Prostate gland (tissue), 2 donors: ENCODE results near the gene AGFG1. TPM values are rescaled to one million over a fixed set of nuclear protein-coding genes. Genes with fewer than 3 reads are reported as not detected.

Experiments
- DNase-seq: peaks from one replicate; pipeline ENCODE4 v3.0.0-alpha.2; 2019; ENCODE audit warnings: low spot score
- H3K27ac ChIP-seq, 2 donors: fragments of 200-600 bp; sonication (generic); 2 replicates each; pipeline ENCODE4 v1.5.1; 2017 to 2019
- H3K27me3 ChIP-seq: fragments of 200-600 bp; sonication (generic); replicated peaks from 2 replicates; pipeline ENCODE4 v1.5.1; 2019; ENCODE audit not compliant: insufficient read depth
- H3K36me3 ChIP-seq, 2 donors: fragments of 200-600 bp; sonication (generic); 1 replicate in 1 of 2; 2 replicates in 1 of 2; pipeline versions ENCODE4 v1.5.1 to v1.8.1; 2017 to 2019
- H3K4me1 ChIP-seq: fragments of 200-600 bp; sonication (generic); replicated peaks from 2 replicates; pipeline ENCODE4 v1.5.1; 2019
- H3K4me3 ChIP-seq, 2 donors: fragments of 200-600 bp; sonication (generic); 2 replicates each; pipeline ENCODE4 v1.5.1; 2017 to 2019
- H3K9me3 ChIP-seq: fragments of 200-600 bp; sonication (generic); 2 replicates; pipeline ENCODE4 v1.5.1; 2017
- POLR2A ChIP-seq: fragments of 450-650 bp; IDR thresholded peaks from one replicate; pipeline ENCODE4 v1.6.1; 2016; ENCODE audit warnings: antibody characterized with exemption, mild to moderate bottlenecking
- POLR2AphosphoS5 ChIP-seq: sonication (generic); formaldehyde crosslinking; IDR thresholded peaks from one replicate; pipeline ENCODE4 v1.6.1; 2017; ENCODE audit warnings: antibody characterized with exemption
- WGBS: methylation state at CpG from one replicate; pipeline ENCODE4 v1.1.5; 2018; 5-methylcytosine and 5-hydroxymethylcytosine counted together
- intact Hi-C: fragments of 100-400 bp; cut with DNase I; formaldehyde crosslinking; loops from one replicate; pipeline ENCODE4 v1.14.2; 2022
- total RNA-seq, 2 donors: library from RNA; depleted of rRNA; stranded (reverse); fragments of >200 nt; gene quantifications; one replicate each; pipeline ENCODE4 v1.1.0, GENCODE V29; 2016
- TF ChIP-seq, protein P1 (sequence below), 4 experiments: fragments of 200-600 bp in 2 of 4; fragments of 450-650 bp in 2 of 4; sonication (generic) in 2 of 4; IDR thresholded peaks; 1 replicate in 3 of 4; 2 replicates in 1 of 4; pipeline ENCODE4 v1.5.1; 2016 to 2019; ENCODE audit warnings: antibody characterized with exemption in 4 of 4, mild to moderate bottlenecking in 2 of 4, moderate library complexity in 2 of 4

Gene AGFG1
- total RNA-seq, 2 donors from 2014 or later, result 40.3 to 73.7 TPM

DNA sequence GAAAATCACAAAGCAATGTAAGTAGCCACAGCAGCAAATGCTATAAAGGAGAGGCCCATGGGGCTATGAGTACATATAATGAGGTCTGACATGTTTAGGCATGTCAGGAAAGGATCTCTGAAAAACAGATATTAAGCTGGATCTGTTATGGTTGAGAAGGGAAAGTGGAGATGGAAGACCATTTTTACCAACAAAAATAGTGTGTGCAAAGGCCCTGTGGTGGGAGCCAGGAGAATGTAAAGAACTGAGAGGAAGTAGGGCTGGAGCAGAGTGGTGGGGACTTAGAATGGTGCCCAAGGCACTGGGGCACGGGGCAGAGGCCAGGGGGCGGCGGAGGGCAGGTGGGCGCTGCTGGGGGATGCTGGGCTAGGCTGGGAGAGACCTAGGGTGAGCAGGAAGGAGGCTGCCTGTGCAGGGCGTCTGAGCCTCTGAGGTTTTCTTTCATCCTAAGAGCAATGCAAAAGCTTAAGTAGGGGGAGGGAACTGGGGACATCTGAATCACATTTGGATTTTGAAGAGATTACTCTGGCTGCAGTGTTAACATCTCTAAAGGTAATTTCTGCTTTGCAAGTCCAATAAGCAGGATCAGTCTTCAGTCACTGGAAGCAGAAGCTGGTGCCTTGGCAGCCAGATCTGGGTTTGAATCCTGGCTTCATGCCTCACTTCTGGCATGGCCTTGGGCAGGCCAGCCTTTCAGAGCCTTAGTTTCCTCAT lies 4.9 kb upstream of the AGFG1 start:
- Histone ChIP-seq H3K9me3 (no peaks in the 10 kb centered on the region), H3K27ac (no peak overlapping the region), H3K36me3 (no peaks in the 10 kb centered on the region), H3K27me3 (no peaks in the 10 kb centered on the region), H3K4me1 (peaks cover 3% of the 10 kb centered on the region), H3K4me3 (no peak overlapping the region)
- DNase-seq, result no peak
- intact Hi-C loops, result no loop called here
- 81% methylated on average over 5 of the region's 5 CpGs for WGBS
- TF ChIP-seq, protein P1, sequence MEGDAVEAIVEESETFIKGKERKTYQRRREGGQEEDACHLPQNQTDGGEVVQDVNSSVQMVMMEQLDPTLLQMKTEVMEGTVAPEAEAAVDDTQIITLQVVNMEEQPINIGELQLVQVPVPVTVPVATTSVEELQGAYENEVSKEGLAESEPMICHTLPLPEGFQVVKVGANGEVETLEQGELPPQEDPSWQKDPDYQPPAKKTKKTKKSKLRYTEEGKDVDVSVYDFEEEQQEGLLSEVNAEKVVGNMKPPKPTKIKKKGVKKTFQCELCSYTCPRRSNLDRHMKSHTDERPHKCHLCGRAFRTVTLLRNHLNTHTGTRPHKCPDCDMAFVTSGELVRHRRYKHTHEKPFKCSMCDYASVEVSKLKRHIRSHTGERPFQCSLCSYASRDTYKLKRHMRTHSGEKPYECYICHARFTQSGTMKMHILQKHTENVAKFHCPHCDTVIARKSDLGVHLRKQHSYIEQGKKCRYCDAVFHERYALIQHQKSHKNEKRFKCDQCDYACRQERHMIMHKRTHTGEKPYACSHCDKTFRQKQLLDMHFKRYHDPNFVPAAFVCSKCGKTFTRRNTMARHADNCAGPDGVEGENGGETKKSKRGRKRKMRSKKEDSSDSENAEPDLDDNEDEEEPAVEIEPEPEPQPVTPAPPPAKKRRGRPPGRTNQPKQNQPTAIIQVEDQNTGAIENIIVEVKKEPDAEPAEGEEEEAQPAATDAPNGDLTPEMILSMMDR (IDR thresholded peaks at IDR 0.05), result no peak
- TF ChIP-seq POLR2AphosphoS5 (no peak), POLR2A (no peak)

DNA sequence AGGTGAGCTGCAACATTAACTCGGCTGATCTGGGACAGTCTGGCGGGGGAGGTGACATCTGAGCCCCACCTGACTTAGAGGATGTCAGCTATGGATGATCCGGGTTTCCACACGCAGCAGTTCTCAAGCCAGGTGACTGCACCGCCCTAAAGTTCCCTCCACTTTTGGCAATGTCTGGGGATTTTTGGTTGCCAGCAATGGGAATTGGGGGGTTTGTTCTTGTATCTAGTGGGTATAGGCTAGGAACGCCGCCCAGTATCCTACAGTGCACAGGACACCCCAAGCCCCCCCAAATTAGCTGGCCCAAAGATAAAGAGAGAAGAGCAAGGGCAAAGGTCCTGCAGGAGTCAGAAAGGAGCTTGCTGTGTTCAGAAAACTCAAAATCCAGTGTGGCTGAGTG lies 544 bp upstream of the AGFG1 start:
- Histone ChIP-seq H3K9me3 (no peaks in the 10 kb centered on the region), H3K4me3 (no peak overlapping the region), H3K4me1 (peaks cover 13% of the 10 kb centered on the region), H3K27ac (no peak overlapping the region), H3K27me3 (no peaks in the 10 kb centered on the region), H3K36me3 (no peaks in the 10 kb centered on the region)
- 79% methylated on average over 7 of the region's 7 CpGs for WGBS
- DNase-seq, result no peak
- TF ChIP-seq POLR2A (no peak), POLR2AphosphoS5 (no peak)
- TF ChIP-seq, protein P1 (IDR thresholded peaks at IDR 0.05), result no peak
- intact Hi-C loops, result loop anchor here (5.0 kb wide), 1 partner anchor 296 kb away; no protein-coding TSS in a partner anchor

DNA sequence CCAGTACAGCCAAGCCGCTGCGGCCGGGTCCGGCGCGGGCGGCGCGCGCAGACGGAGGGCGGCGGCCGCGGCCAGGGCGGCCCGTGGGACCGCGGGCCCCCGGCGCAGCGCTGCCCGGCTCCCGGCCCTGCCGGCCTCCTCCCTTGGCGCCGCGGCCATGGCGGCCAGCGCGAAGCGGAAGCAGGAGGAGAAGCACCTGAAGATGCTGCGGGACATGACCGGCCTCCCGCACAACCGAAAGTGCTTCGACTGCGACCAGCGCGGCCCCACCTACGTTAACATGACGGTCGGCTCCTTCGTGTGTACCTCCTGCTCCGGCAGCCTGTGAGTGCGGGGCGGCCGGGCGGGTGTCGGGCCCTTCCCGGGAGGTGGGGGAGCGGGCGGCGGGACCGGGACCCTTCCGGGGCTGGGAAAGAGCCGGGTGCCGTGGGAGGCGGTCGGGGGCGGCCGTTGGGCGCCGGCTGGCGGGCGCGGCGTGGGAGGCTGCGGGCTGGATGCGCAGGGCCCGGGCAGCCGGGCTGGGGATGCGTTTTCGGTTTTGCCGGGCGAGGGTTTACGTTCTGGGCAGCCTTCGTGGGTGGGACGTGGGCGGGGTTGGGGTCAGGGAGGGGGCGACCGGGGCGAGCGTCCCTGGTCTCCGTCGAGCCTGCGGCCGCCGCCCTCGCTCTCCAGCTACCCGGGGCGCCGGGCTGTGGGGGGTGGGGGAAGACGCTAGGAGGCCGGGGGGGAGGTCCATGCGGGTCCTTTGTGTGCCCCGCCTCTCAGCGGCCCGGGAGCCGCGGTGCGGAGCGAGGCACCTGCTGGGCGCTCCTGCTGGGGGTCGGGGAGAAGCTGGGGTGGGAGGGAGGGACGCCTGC lies 537 bp downstream of the AGFG1 start:
- H3K27ac ChIP-seq, result peak overlapping the region; percentile 74 to 81
- peak overlapping the region; percentile 92 to 93 for H3K4me3 ChIP-seq
- DNase-seq, result peak; percentile 7
- H3K9me3 ChIP-seq, result no peaks in the 10 kb centered on the region
- TF ChIP-seq POLR2AphosphoS5, result no peak
- TF ChIP-seq POLR2A, result no peak
- TF ChIP-seq, protein P1 (IDR thresholded peaks at IDR 0.05), result no peak
- H3K4me1 ChIP-seq, result peaks cover 13% of the 10 kb centered on the region
- no peaks in the 10 kb centered on the region for H3K27me3 ChIP-seq
- intact Hi-C loops, result loop anchor here (5.0 kb wide), 1 partner anchor 295 kb away; no protein-coding TSS in a partner anchor
- no peaks in the 10 kb centered on the region for H3K36me3 ChIP-seq
- under 1% methylated on average over 61 of the region's 106 CpGs for WGBS

DNA sequence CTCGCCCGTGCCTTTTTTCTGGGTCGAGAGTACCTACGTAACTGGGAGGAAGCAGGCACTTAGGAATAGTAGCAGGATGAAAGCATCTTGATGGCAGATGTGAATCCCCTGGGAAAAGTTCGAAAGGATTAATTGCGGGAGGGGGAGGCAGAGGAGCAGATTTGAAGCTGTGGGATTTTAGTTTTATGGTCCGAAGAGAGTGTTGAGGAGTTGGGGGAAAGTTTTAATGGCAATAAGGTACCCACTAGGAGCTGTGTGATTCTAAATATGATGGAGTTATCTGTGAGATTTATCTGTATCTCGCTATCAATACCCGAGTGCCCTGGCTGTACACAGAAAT lies 1.1 kb downstream of the AGFG1 start:
- intact Hi-C loops, result loop anchor here (5.0 kb wide), 1 partner anchor 294 kb away; no protein-coding TSS in a partner anchor
- TF ChIP-seq, protein P1 (IDR thresholded peaks at IDR 0.05), result no peak
- TF ChIP-seq POLR2AphosphoS5, result no peak
- no peak for TF ChIP-seq POLR2A
- Histone ChIP-seq H3K4me1 (peaks cover 13% of the 10 kb centered on the region), H3K4me3 (peak overlapping the region; percentile 92 to 93), H3K36me3 (no peaks in the 10 kb centered on the region), H3K9me3 (no peaks in the 10 kb centered on the region), H3K27ac (peak overlapping the region; percentile 7 to 81), H3K27me3 (no peaks in the 10 kb centered on the region)
- DNase-seq, result no peak
- 2% methylated on average over 9 of the region's 9 CpGs for WGBS
